T-cell (primary cell): ENCODE measurements around the gene CLEC4M. TPM values are rescaled to one million over a fixed set of nuclear protein-coding genes. Genes with fewer than 3 reads are reported as not detected.
"Not testable (repeated sequence)": the region's sequence is repeated elsewhere in the genome, so short reads cannot be mapped to it uniquely, and the experiment has no call there.

ENCODE experiments used
- ATAC-seq, 4 experiments: fragments of 200-7000 bp in 3 of 4; fragments of 150-1000 bp in 1 of 4; cut with Tn5 transposase; replicated peaks in 1 of 4; 1 replicate in 3 of 4; 2 replicates in 1 of 4; pipeline ENCODE4 v1.10.0; 2021; ENCODE audit warnings: moderate library complexity in 3 of 4, mild to moderate bottlenecking in 2 of 4, moderate number of reproducible peaks in 1 of 4
- CTCF ChIA-PET, 2 donors: fragments of 300-600 bp; sonication (Branson Sonifier 250); formaldehyde crosslinking; loops; one replicate each; lab custom pipeline; 2022; ENCODE audit warnings: antibody characterized with exemption in 2 of 2; lab: Charles Lee
- POLR2A ChIA-PET, 2 donors: fragments of 300-600 bp; sonication (Branson Sonifier 250); formaldehyde crosslinking; loops; one replicate each; lab custom pipeline; 2022; ENCODE audit warnings: antibody characterized with exemption in 2 of 2; lab: Charles Lee
- DNase-seq, 35 experiments: peaks; one replicate each; pipeline versions ENCODE4 v3.0.0 to v3.0.0-alpha.2; 2013 to 2023
- H3K27ac ChIP-seq: one replicate; pipeline ENCODE4 v1.5.1; 2013; ENCODE audit warnings: low read length
- H3K27me3 ChIP-seq, 2 experiments: replicated peaks in 1 of 2; 1 replicate in 1 of 2; 2 replicates in 1 of 2; pipeline versions ENCODE4 v1.6.1 to v1.7.0; 2013; ENCODE audit warnings: low read length in 1 of 2, mixed read lengths in 1 of 2; ENCODE audit not compliant: control insufficient read depth in 2 of 2, insufficient read depth in 2 of 2; ENCODE audit errors: extremely low read depth in 1 of 2
- H3K36me3 ChIP-seq, 2 donors: 1 replicate in 1 of 2; 2 replicates in 1 of 2; pipeline versions ENCODE4 v1.6.1 to v1.7.0; 2013; ENCODE audit warnings: low read length in 1 of 2; ENCODE audit not compliant: control insufficient read depth in 2 of 2, insufficient read depth in 1 of 2; ENCODE audit errors: extremely low read depth in 1 of 2
- H3K4me1 ChIP-seq, 2 experiments: 1 replicate in 1 of 2; 2 replicates in 1 of 2; pipeline versions ENCODE4 v1.6.1 to v1.7.0; 2013; ENCODE audit warnings: low read length in 2 of 2, mixed read lengths in 1 of 2; ENCODE audit not compliant: insufficient read depth in 2 of 2, control insufficient read depth in 1 of 2; ENCODE audit errors: extremely low read depth in 1 of 2
- H3K4me3 ChIP-seq, 2 donors: 1 replicate in 1 of 2; 2 replicates in 1 of 2; pipeline versions ENCODE4 v1.5.1 to v1.7.0; 2013; ENCODE audit warnings: mild to moderate bottlenecking in 2 of 2, low read length in 1 of 2, moderate library complexity in 1 of 2; ENCODE audit not compliant: control insufficient read depth in 1 of 2; ENCODE audit errors: extremely low read depth in 1 of 2
- H3K9me3 ChIP-seq: 2 replicates; pipeline ENCODE4 v1.7.0; 2013
- H3K27ac Mint-ChIP-seq, 2 donors: one replicate each; pipeline ENCODE4 v1.8.0; 2020 to 2021; ENCODE audit warnings: mild to moderate bottlenecking in 2 of 2, mixed read lengths in 2 of 2
- H3K27me3 Mint-ChIP-seq, 2 donors: one replicate each; pipeline ENCODE4 v1.8.0; 2021 to 2022; ENCODE audit warnings: mixed read lengths in 2 of 2
- H3K36me3 Mint-ChIP-seq: one replicate; pipeline ENCODE4 v1.8.0; 2021; ENCODE audit warnings: mixed read lengths
- H3K4me1 Mint-ChIP-seq, 3 donors: one replicate each; pipeline ENCODE4 v1.8.0; 2020 to 2022; ENCODE audit warnings: mixed read lengths in 3 of 3, mild to moderate bottlenecking in 1 of 3
- H3K4me3 Mint-ChIP-seq, 3 donors: one replicate each; pipeline ENCODE4 v1.8.0; 2020 to 2022; ENCODE audit warnings: mild to moderate bottlenecking in 3 of 3, mixed read lengths in 3 of 3, moderate library complexity in 3 of 3
- H3K9me3 Mint-ChIP-seq, 3 donors: one replicate each; pipeline ENCODE4 v1.8.0; 2020 to 2022; ENCODE audit warnings: mixed read lengths in 3 of 3
- WGBS: methylation state at CpG from one replicate; pipeline ENCODE4 v1.1.5; 2013; ENCODE audit warnings: missing lambda C conversion rate; ENCODE audit not compliant: insufficient coverage; 5-methylcytosine and 5-hydroxymethylcytosine counted together
- total RNA-seq, 35 experiments: library from RNA in 6 of 35; stranded (reverse) in 6 of 35; fragments of 120-200 nt in 1 of 35; gene quantifications; one replicate each; pipeline versions ENCODE4 v1.2.1 to v1.2.4 and lab custom pipeline; 2013 to 2026

The CLEC4M gene
- total RNA-seq, 5 donors from 2014 or later (not counting 1 experiment from before 2014, with no cell fraction given): 0.20 to 0.30 TPM; not detected in 3

DNA sequence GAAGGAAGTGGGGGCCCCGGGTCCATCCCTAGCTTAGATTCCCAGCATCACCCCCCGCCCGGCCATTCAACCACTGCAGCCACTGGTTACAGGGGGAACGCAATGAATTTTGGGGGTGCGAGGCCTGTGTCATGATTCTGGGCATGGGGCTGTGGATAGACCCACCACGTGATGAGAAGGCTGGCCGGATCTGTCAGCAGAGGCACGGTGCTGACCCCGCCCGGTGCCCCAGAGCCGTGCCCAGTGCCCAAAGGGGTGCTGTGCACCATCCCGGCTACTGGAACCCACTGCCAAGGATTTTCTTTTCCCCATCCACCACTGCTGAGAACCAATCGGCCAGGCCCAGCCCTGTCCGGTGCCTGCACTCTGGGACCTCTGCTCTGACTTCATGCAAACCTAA, 27.4 kb downstream of the CLEC4M start:
- WGBS: 83% methylated on average over 7 of the region's 14 CpGs
- Mint-ChIP-seq H3K36me3 (no peaks in the 10 kb centered on the region), H3K4me3 (no peak overlapping the region), H3K27me3 (peaks cover 13 to 31% of the 10 kb centered on the region in 2 donors), H3K4me1 (peaks cover 5 to 13% (median 8%) of the 10 kb centered on the region in 3 donors), H3K27ac (no peak overlapping the region), H3K9me3 (no peaks in the 10 kb centered on the region)
- ChIA-PET CTCF (no interaction called here), POLR2A (no interaction called here)
- H3K27ac ChIP-seq: no peak overlapping the region
- no peak overlapping the region for H3K4me3 ChIP-seq
- H3K4me1 ChIP-seq: peaks cover 2 to 19% of the 10 kb centered on the region in 2 experiments
- ATAC-seq (no peak), DNase-seq (no peak)
- peaks cover 5 to 39% of the 10 kb centered on the region in 2 experiments for H3K27me3 ChIP-seq
- H3K36me3 ChIP-seq: no peaks in the 10 kb centered on the region
- no peaks in the 10 kb centered on the region for H3K9me3 ChIP-seq

DNA sequence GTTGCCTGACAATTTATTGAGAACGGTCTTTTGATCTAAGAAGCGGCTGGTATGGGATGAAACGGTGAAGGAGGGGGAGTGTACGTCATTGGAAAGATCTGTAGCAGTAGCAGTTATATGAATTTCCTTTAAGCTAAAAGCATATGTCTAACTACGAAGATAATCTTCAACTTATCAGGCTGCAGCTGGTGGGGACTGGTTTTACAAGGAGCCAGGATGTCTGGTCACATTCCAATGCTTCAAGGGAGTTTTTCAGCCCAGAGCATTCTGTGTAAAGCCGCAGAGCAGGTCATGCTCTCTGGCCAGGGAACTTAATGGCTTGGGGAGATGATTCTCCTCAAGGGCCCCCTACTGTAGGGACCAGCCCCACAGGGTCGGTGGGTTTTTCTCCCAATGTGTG, 29.2 kb downstream of the CLEC4M start:
- WGBS: 71% methylated on average over 1 of the region's 7 CpGs
- Mint-ChIP-seq H3K9me3 (no peaks in the 10 kb centered on the region), H3K27ac (no peak overlapping the region), H3K27me3 (peaks cover 7 to 25% of the 10 kb centered on the region in 2 donors), H3K4me1 (peaks cover 5 to 11% (median 6%) of the 10 kb centered on the region in 3 donors), H3K4me3 (no peak overlapping the region), H3K36me3 (no peaks in the 10 kb centered on the region)
- Histone ChIP-seq H3K9me3 (no peaks in the 10 kb centered on the region), H3K27ac (no peak overlapping the region), H3K27me3 (peaks cover 8 to 33% of the 10 kb centered on the region in 2 experiments), H3K4me3 (no peak overlapping the region), H3K36me3 (no peaks in the 10 kb centered on the region), H3K4me1 (peaks cover 2 to 19% of the 10 kb centered on the region in 2 experiments)
- POLR2A ChIA-PET: no interaction called here
- DNase-seq (no peak), ATAC-seq (no peak)
- CTCF ChIA-PET: no interaction called here

DNA sequence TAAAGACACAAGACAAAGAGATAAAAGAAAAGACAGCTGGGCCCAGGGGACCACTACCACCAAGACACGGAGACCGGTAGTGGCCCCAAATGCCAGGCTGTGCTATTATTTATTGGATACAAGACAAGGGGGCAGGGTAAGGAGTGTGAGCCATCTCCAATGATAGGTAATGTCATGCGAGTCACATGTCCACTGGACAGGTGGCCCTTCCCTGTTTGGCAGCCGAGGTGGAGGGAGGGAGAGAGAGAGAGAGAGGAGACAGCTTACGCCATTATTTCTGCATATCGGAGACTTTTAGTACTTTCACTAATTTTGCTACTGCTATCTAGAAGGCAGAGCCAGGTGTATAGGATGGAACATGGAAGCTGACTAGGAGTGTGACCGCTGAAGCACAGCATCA, 29.7 kb downstream of the CLEC4M start:
- H3K9me3 ChIP-seq, H3K4me3 Mint-ChIP-seq, CTCF ChIA-PET, H3K36me3 Mint-ChIP-seq, H3K36me3 ChIP-seq, H3K4me3 ChIP-seq, ATAC-seq, DNase-seq, H3K9me3 Mint-ChIP-seq, POLR2A ChIA-PET, H3K4me1 Mint-ChIP-seq, H3K27ac Mint-ChIP-seq, H3K27ac ChIP-seq: not testable (repeated sequence)
- peaks cover 8 to 30% of the 10 kb centered on the region in 2 experiments for H3K27me3 ChIP-seq
- 92% methylated on average over 3 of the region's 7 CpGs for WGBS
- H3K4me1 ChIP-seq: peaks cover 2 to 19% of the 10 kb centered on the region in 2 experiments
- H3K27me3 Mint-ChIP-seq: peaks cover 4 to 23% of the 10 kb centered on the region in 2 donors

DNA sequence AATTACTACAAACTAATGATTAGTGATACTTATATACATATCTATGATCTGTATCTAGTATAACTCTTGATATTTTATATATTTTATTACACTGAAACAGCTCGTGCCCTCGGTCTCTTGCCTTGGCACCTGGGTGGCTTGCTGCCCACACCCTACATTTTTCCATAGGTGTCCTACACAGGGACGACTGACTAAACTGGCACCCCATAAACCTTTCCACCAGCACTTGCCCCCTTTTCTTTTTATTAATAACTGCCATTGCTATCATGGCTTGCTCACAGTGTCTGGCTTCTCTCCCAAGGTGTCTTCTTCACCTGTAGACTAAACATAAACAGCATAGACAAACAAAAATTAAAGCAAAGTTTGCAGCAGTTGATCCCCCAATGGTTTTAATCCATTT, 30.4 kb downstream of the CLEC4M start:
- no peak overlapping the region for H3K4me3 ChIP-seq
- Mint-ChIP-seq H3K36me3 (no peaks in the 10 kb centered on the region), H3K27me3 (peaks cover 4 to 19% of the 10 kb centered on the region in 2 donors), H3K9me3 (no peaks in the 10 kb centered on the region), H3K4me3 (no peak overlapping the region), H3K4me1 (peaks cover 5 to 9% (median 5%) of the 10 kb centered on the region in 3 donors), H3K27ac (no peak overlapping the region)
- H3K36me3 ChIP-seq: no peaks in the 10 kb centered on the region
- no peaks in the 10 kb centered on the region for H3K9me3 ChIP-seq
- DNase-seq (no peak), ATAC-seq (no peak)
- ChIA-PET CTCF (no interaction called here), POLR2A (no interaction called here)
- H3K4me1 ChIP-seq: peaks cover 2 to 11% of the 10 kb centered on the region in 2 experiments
- no peak overlapping the region for H3K27ac ChIP-seq
- 86% methylated on average over 3 of the region's 3 CpGs for WGBS
- peaks cover 11 to 24% of the 10 kb centered on the region in 2 experiments for H3K27me3 ChIP-seq

DNA sequence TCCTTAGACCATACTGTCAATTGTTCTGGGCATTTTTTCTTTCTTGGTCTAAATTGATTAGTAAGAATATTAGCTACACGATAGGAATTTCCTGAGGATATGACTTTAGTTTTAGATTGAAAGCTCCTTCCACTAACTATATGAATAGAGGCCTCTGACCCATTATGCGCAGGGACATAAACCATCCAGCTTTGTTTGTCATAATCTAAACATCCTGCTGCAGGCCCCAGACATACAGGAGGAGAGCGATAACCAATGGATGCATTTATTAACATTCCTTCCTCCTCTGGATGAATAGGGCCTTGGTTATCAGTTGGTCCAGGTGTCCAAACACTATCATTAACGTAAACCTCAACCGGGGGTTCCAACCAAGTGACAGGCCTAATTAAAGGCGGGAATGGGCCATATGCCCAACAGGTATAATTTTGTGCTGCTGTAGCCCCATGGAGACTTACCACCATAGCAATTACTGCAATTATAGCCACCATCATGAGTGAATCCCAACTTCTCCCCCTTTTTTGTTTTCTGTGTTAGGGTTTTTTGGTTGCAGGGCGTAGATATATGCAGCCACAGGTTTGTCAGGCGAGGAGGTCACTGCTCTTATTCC, 32.6 kb downstream of the CLEC4M start:
- H3K27ac Mint-ChIP-seq: no peak overlapping the region

DNA sequence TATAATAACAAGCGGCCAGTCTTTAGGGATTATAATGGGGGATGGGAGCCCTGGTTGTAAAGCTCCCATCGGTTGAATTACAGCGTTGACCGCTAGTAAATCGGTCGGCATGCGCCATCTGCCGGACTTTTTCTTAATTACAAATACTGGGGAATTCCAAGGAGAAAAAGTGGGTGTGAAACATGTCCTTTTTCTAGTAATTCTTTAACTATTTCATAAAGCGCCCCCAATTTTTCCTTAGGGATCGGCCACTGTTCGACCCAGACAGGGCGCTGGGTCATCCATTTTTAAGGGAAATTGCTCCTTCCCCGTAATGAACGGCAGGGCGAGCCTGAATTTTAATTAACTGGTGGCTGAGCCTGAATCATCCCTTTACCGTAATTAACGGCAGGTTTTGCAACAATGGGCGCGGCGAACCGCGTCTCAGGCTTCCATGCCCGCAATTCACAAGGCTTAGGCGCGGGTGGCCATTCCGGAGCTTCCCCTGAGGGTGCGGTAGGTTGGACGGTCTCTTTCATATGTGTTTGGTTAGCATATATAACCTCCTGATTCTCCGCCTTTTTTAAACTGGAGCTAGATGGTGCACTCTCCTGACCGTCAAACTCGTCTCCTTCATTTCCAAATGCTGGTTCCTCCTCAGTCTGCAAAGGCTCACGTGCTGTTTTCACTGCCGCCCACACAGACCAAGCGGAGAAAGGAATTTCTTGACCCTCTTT, 36.8 kb downstream of the CLEC4M start:
- no peak overlapping the region for H3K27ac Mint-ChIP-seq
- Histone ChIP-seq H3K4me1 (peaks cover 0 to 10% of the 10 kb centered on the region in 2 experiments), H3K27me3 (peaks cover 12 to 25% of the 10 kb centered on the region in 2 experiments), H3K36me3 (no peaks in the 10 kb centered on the region), H3K4me3 (no peak overlapping the region), H3K27ac (no peak overlapping the region), H3K9me3 (no peaks in the 10 kb centered on the region)
- CTCF ChIA-PET: interaction anchor here (0.6 to 3.7 kb wide), 10 partner anchors 73 to 1148 kb away, joined by 3 to 32 read pairs (median 6); partner anchors contain the start of genes PET100 (in 1 of the 2), TRAPPC5 (in 1 of the 2) and XAB2 (in 1 of the 2)
- WGBS: 4% methylated on average over 18 of the region's 34 CpGs
- POLR2A ChIA-PET: interaction anchor here (0.5 to 0.7 kb wide), 4 partner anchors 17 to 1347 kb away, joined by 3 to 8 read pairs (median 6); no protein-coding TSS in a partner anchor
- no peaks in the 10 kb centered on the region for H3K36me3 Mint-ChIP-seq
- peaks cover 5 to 8% (median 5%) of the 10 kb centered on the region in 3 donors for H3K4me1 Mint-ChIP-seq
- ATAC-seq (peak in 3 of 4 experiments; percentile 45 to 56 (median 46)), DNase-seq (peak in 24 of 35 experiments; percentile 15 to 77 (median 37))
- H3K9me3 Mint-ChIP-seq: no peaks in the 10 kb centered on the region
- H3K4me3 Mint-ChIP-seq: no peak overlapping the region
- H3K27me3 Mint-ChIP-seq: peaks cover 13 to 28% of the 10 kb centered on the region in 2 donors

More for the DNA sequence above, 32.6 kb downstream of the CLEC4M start:
- peaks cover 0 to 10% of the 10 kb centered on the region in 2 experiments for H3K4me1 ChIP-seq
- WGBS: 100% methylated on average over 3 of the region's 8 CpGs
- H3K27ac ChIP-seq: no peak overlapping the region
- no peak overlapping the region for H3K4me3 ChIP-seq
- H3K9me3 ChIP-seq: no peaks in the 10 kb centered on the region
- Mint-ChIP-seq H3K9me3 (no peaks in the 10 kb centered on the region), H3K36me3 (no peaks in the 10 kb centered on the region), H3K27me3 (peaks cover 0 to 17% of the 10 kb centered on the region in 2 donors), H3K4me1 (peaks cover 5 to 9% (median 5%) of the 10 kb centered on the region in 3 donors), H3K4me3 (no peak overlapping the region)
- ChIA-PET CTCF (interaction anchor here (0.7 to 0.9 kb wide), 2 partner anchors 12 to 227 kb away, joined by 3 to 4 read pairs; no protein-coding TSS in a partner anchor), POLR2A (interaction anchor here in 1 of 2 donors (0.6 kb wide), 1 partner anchor 1799 kb away, joined by 3 read pairs; no protein-coding TSS in a partner anchor)
- peaks cover 9 to 15% of the 10 kb centered on the region in 2 experiments for H3K27me3 ChIP-seq
- DNase-seq (no peak), ATAC-seq (no peak)
- H3K36me3 ChIP-seq: no peaks in the 10 kb centered on the region
